HG02763 (cell line): ENCODE measurements around the gene PGF.

Experiments used
- ATAC-seq: cut with Tn5 transposase; IDR thresholded peaks from one replicate; pipeline ENCODE4 v1.9.1; 2021; ENCODE audit warnings: mild to moderate bottlenecking, moderate library complexity; ENCODE audit not compliant: unreplicated experiment

PGF gene

GRCh38 chr14:74979029-74979428, 23.6 kb upstream of the PGF start:
- no peak for ATAC-seq

- ATAC-seq, result no peak
These were observed 23.1 kb upstream of the PGF start for GRCh38 chr14:74978416-74978947.

GRCh38 chr14:74977901-74978385, 22.5 kb upstream of the PGF start:
- ATAC-seq, result no peak

GRCh38 chr14:74977164-74977900, 21.9 kb upstream of the PGF start:
- ATAC-seq, result no peak

GRCh38 chr14:74976264-74977113, 21.1 kb upstream of the PGF start:
- no peak for ATAC-seq

GRCh38 chr14:74975059-74975810, 19.8 kb upstream of the PGF start:
- ATAC-seq, result no peak

GRCh38 chr14:74974364-74975058, 19.1 kb upstream of the PGF start:
- no peak for ATAC-seq

- ATAC-seq, result no peak
These were observed 18.5 kb upstream of the PGF start for GRCh38 chr14:74973905-74974363.

- ATAC-seq, result no peak
These were observed 17.7 kb upstream of the PGF start for GRCh38 chr14:74973003-74973653.

- no peak for ATAC-seq
These were observed 13.4 kb upstream of the PGF start for GRCh38 chr14:74968811-74969210.

- no peak for ATAC-seq
These were observed 10.2 kb upstream of the PGF start for GRCh38 chr14:74965486-74966153.

- no peak for ATAC-seq
These were observed 9.5 kb upstream of the PGF start for GRCh38 chr14:74964787-74965485.

GRCh38 chr14:74963705-74964271, 8.4 kb upstream of the PGF start:
- ATAC-seq, result no peak

GRCh38 chr14:74963178-74963704, 7.8 kb upstream of the PGF start:
- ATAC-seq, result no peak

GRCh38 chr14:74962493-74962892, 7.1 kb upstream of the PGF start:
- no peak for ATAC-seq

- no peak for ATAC-seq
These were observed 6.6 kb upstream of the PGF start for GRCh38 chr14:74962046-74962445.

- no peak for ATAC-seq
These were observed 6.0 kb upstream of the PGF start for GRCh38 chr14:74961238-74961911.

GRCh38 chr14:74960736-74961135, 5.3 kb upstream of the PGF start:
- no peak for ATAC-seq
